Measurements from ENCODE around the gene PPAT. TPM values are rescaled to one million over a fixed set of nuclear protein-coding genes. Genes with fewer than 3 reads are reported as not detected.

The PPAT gene
- total RNA-seq, 2 donors from 2014 or later, result 7.4 to 15.3 TPM

DNA sequence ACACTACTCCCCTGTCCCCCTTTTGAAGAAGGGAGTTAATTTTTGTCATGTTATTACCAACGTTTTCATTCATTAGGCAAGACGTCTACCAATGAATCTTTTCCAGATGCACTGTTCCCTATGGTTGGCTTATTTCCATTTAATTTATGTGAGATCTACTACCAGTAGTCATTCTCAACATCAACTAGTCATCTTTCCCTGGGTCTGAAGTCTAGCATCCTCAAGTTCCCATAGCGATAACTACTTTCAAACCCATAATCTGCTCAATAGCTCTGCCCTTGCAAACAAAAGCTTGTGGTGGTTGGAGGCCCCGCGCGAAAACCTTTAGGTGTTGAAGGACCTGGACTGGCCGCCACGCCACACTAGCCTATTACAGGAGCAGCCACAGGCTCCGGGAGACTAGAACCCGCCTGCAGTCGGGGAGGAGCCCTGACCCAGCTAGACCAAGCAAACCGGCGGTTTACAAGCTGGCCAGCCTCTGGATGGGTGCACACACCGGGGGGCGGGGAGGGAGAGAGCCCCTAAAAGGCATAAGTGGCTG, 746 bp downstream of the PPAT start:
- Histone ChIP-seq H3K4me3 (peak overlapping the region; percentile 73), H3K4me1 (no peaks in the 10 kb centered on the region), H3K27me3 (no peaks in the 10 kb centered on the region), H3K9me3 (no peaks in the 10 kb centered on the region), H3K9ac (ENCODE audit: low read depth in 2 of 2, low read length in 2 of 2) (peak overlapping the region; percentile 41 to 82), H3K27ac (peak overlapping the region; percentile 98), H3K36me3 (no peaks in the 10 kb centered on the region)
- intact Hi-C loops (cut with DNase I), result no loop called here
- TF ChIP-seq, protein P1, sequence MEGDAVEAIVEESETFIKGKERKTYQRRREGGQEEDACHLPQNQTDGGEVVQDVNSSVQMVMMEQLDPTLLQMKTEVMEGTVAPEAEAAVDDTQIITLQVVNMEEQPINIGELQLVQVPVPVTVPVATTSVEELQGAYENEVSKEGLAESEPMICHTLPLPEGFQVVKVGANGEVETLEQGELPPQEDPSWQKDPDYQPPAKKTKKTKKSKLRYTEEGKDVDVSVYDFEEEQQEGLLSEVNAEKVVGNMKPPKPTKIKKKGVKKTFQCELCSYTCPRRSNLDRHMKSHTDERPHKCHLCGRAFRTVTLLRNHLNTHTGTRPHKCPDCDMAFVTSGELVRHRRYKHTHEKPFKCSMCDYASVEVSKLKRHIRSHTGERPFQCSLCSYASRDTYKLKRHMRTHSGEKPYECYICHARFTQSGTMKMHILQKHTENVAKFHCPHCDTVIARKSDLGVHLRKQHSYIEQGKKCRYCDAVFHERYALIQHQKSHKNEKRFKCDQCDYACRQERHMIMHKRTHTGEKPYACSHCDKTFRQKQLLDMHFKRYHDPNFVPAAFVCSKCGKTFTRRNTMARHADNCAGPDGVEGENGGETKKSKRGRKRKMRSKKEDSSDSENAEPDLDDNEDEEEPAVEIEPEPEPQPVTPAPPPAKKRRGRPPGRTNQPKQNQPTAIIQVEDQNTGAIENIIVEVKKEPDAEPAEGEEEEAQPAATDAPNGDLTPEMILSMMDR (IDR thresholded peaks at IDR 0.05), result no peak
- DNase-seq, result no peak

GRCh38 chr4:56433280-56433679, 2.1 kb downstream of the PPAT start:
- H3K9me3 ChIP-seq, result no peaks in the 10 kb centered on the region
- H3K36me3 ChIP-seq, result no peaks in the 10 kb centered on the region
- H3K4me1 ChIP-seq, result no peaks in the 10 kb centered on the region
- intact Hi-C loops (cut with DNase I), result no loop called here
- H3K27me3 ChIP-seq, result no peaks in the 10 kb centered on the region
- H3K9ac ChIP-seq (ENCODE audit: low read depth in 2 of 2, low read length in 2 of 2), result no peak overlapping the region
- H3K4me3 ChIP-seq, result no peak overlapping the region
- no peak overlapping the region for H3K27ac ChIP-seq
- no peak for DNase-seq
- TF ChIP-seq, protein P1 (IDR thresholded peaks at IDR 0.05), result no peak

DNA sequence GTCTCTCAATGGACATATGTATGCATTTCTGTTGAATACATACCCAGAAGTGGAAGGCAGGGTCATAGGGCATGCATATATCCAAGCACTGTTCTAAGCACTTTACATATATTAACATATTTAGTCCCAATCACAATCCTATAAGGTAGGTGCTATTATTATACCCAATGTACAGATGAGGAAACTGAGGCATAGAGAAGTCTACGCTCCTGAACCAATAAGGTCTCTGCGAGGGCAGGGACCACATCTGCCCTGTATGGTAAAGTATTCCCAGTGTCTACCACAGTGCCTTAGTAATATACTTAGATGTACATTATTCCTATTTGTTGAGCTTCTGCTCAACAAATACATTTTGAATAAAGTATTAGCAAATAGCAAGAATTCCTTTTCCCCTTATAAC, 5.2 kb downstream of the PPAT start:
- H3K9ac ChIP-seq (ENCODE audit: low read depth in 2 of 2, low read length in 2 of 2), result no peak overlapping the region
- no peak overlapping the region for H3K27ac ChIP-seq
- no peak overlapping the region for H3K4me3 ChIP-seq
- no peaks in the 10 kb centered on the region for H3K27me3 ChIP-seq
- TF ChIP-seq, protein P1 (IDR thresholded peaks at IDR 0.05), result no peak
- no peaks in the 10 kb centered on the region for H3K9me3 ChIP-seq
- intact Hi-C loops (cut with DNase I), result no loop called here
- no peaks in the 10 kb centered on the region for H3K36me3 ChIP-seq
- no peaks in the 10 kb centered on the region for H3K4me1 ChIP-seq
- no peak for DNase-seq

DNA sequence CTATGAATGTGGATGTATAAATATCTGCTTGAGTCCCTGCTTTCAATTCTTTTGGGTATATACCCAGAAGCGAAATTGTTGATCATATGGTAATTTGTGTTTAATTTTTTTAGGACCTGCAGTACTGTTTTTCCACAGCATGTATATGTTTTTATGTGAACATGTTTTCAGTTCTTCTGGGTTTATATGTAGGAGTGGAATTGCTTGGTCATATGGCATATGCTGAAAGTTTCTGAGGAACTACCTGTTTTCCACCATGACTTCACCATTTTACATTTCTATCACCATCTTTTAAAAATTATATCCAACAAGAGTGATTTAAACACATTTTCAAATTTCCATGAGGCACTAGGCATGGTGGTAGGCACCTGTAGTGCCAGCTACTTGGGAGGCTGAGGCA, 8.2 kb downstream of the PPAT start:
- Histone ChIP-seq H3K4me3 (no peak overlapping the region), H3K9ac (ENCODE audit: low read depth in 2 of 2, low read length in 2 of 2) (no peak overlapping the region), H3K4me1 (no peaks in the 10 kb centered on the region), H3K36me3 (no peaks in the 10 kb centered on the region), H3K9me3 (no peaks in the 10 kb centered on the region), H3K27ac (no peak overlapping the region), H3K27me3 (no peaks in the 10 kb centered on the region)
- DNase-seq, result no peak
- intact Hi-C loops (cut with DNase I), result loop anchor here (5.0 to 10.0 kb wide), 2 partner anchors 115 to 408 kb away; no protein-coding TSS in a partner anchor
- TF ChIP-seq, protein P1 (IDR thresholded peaks at IDR 0.05), result no peak

- intact Hi-C loops (cut with DNase I), result loop anchor here (5.0 to 10.0 kb wide), 2 partner anchors 116 to 409 kb away; no protein-coding TSS in a partner anchor
- H3K9ac ChIP-seq (ENCODE audit: low read depth in 2 of 2, low read length in 2 of 2), result no peak overlapping the region
- no peak overlapping the region for H3K27ac ChIP-seq
- no peaks in the 10 kb centered on the region for H3K9me3 ChIP-seq
- H3K4me1 ChIP-seq, result no peaks in the 10 kb centered on the region
- no peak for DNase-seq
- no peaks in the 10 kb centered on the region for H3K36me3 ChIP-seq
- TF ChIP-seq, protein P1 (IDR thresholded peaks at IDR 0.05), result no peak
- H3K4me3 ChIP-seq, result no peak overlapping the region
- no peaks in the 10 kb centered on the region for H3K27me3 ChIP-seq
These were observed 9.1 kb downstream of the PPAT start for GRCh38 chr4:56426273-56426672.
